BJ (cell line): ENCODE data around the gene ST6GAL1. TPM values are rescaled to one million over a fixed set of nuclear protein-coding genes. Genes with fewer than 3 reads are reported as not detected.

ENCODE experiments used
- CTCF ChIA-PET: fragments of 350-600 bp; formaldehyde crosslinking; extraction: SDS; loops from one replicate; lab custom pipeline; 2021; ENCODE audit warnings: antibody characterized with exemption, inconsistent platforms; lab: Yijun Ruan, JAX
- POLR2A ChIA-PET: fragments of 300-600 bp; sonication (Branson Sonifier 250); formaldehyde crosslinking; extraction: SDS; loops from one replicate; lab custom pipeline; 2021; ENCODE audit warnings: antibody characterized with exemption; lab: Charles Lee
- DNase-seq: peaks from one replicate; pipeline ENCODE4 v3.0.0-alpha.2; 2011; ENCODE audit warnings: low read depth
- H3K27me3 ChIP-seq: 2 replicates; pipeline ENCODE4 v1.6.0; 2011; ENCODE audit warnings: low read length; ENCODE audit not compliant: control insufficient read depth, insufficient read depth
- H3K36me3 ChIP-seq: 2 replicates; pipeline ENCODE4 v1.5.1; 2011; ENCODE audit warnings: low read length; ENCODE audit not compliant: control insufficient read depth, insufficient read depth
- H3K4me3 ChIP-seq: 2 replicates; pipeline ENCODE4 v1.5.1; 2011; ENCODE audit warnings: low read depth, mild to moderate bottlenecking, control low read depth, low read length
- CTCF ChIP-seq: IDR thresholded peaks from 2 replicates; pipeline ENCODE4 v1.5.1; 2011; ENCODE audit warnings: low read depth, mild to moderate bottlenecking, control low read depth, inconsistent platforms, low read length, moderate library complexity; ENCODE audit not compliant: insufficient read depth
- polyA plus RNA-seq: library from polyadenylated mRNA; depleted of rRNA; stranded (reverse); fragments of >200 nt; gene quantifications from 2 replicates; pipeline ENCODE4 v1.2.3, GENCODE V29; 2011

ST6GAL1 gene
- polyA plus RNA-seq, 1 experiment, result 1.5 TPM

GRCh38 chr3:187077537-187077936 lies 147.2 kb downstream of the ST6GAL1 start:
- POLR2A ChIA-PET, result no interaction called here
- DNase-seq, result no peak
- no peaks in the 10 kb centered on the region for H3K36me3 ChIP-seq
- TF ChIP-seq CTCF, result no peak
- no peaks in the 10 kb centered on the region for H3K27me3 ChIP-seq
- no peak overlapping the region for H3K4me3 ChIP-seq
- CTCF ChIA-PET, result interaction anchor here (1.1 to 1.2 kb wide), 2 partner anchors 9 to 62 kb away, joined by 3 read pairs; no protein-coding TSS in a partner anchor

- ChIA-PET POLR2A (no interaction called here), CTCF (no interaction called here)
- no peak for TF ChIP-seq CTCF
These were observed 149.0 kb downstream of the ST6GAL1 start for GRCh38 chr3:187079090-187080022.

GRCh38 chr3:187080799-187081450 lies 150.6 kb downstream of the ST6GAL1 start:
- DNase-seq, result no peak
- Histone ChIP-seq H3K4me3 (no peak overlapping the region), H3K27me3 (no peaks in the 10 kb centered on the region), H3K36me3 (no peaks in the 10 kb centered on the region)
- ChIA-PET CTCF (no interaction called here), POLR2A (no interaction called here)
- TF ChIP-seq CTCF, result no peak

More at GRCh38 chr3:187079090-187080022, 149.0 kb downstream of the ST6GAL1 start:
- Histone ChIP-seq H3K36me3 (no peaks in the 10 kb centered on the region), H3K27me3 (no peaks in the 10 kb centered on the region), H3K4me3 (no peak overlapping the region)
- DNase-seq, result no peak

GRCh38 chr3:187082758-187083375 lies 152.5 kb downstream of the ST6GAL1 start:
- no peak for TF ChIP-seq CTCF
- ChIA-PET CTCF (no interaction called here), POLR2A (no interaction called here)
- DNase-seq, result no peak
- Histone ChIP-seq H3K27me3 (no peaks in the 10 kb centered on the region), H3K4me3 (no peak overlapping the region), H3K36me3 (no peaks in the 10 kb centered on the region)

DNA sequence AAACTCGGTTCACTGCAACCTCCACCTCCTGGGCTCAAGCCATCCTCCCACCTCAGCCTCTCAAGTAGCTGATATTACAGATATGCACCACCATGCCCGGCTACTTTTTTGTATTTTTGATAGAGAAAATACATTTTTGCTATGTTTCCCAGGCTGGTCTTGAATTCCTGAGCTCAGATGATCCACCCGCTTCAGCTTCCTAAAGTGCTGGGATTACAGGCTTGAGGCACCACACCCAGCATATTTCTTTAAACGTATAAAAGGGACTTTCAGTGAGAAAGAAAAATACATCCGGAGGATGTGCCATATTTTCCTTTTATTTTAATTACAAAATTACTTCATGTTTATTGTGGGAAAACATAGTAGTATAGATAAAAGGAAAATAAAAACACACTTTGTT lies 153.8 kb downstream of the ST6GAL1 start:
- no peak for DNase-seq
- H3K36me3 ChIP-seq, result no peaks in the 10 kb centered on the region
- no peak for TF ChIP-seq CTCF
- H3K4me3 ChIP-seq, result no peak overlapping the region
- POLR2A ChIA-PET, result no interaction called here
- CTCF ChIA-PET, result interaction anchor here (0.7 kb wide), 1 partner anchor 19 kb away, joined by 3 read pairs; no protein-coding TSS in a partner anchor
- no peaks in the 10 kb centered on the region for H3K27me3 ChIP-seq
